ENCODE results near the gene KDSR. TPM values are rescaled to one million over a fixed set of nuclear protein-coding genes. Genes with fewer than 3 reads are reported as not detected.

Gene KDSR
- total RNA-seq, 1 donor from 2014 or later, result 50.2 TPM

DNA sequence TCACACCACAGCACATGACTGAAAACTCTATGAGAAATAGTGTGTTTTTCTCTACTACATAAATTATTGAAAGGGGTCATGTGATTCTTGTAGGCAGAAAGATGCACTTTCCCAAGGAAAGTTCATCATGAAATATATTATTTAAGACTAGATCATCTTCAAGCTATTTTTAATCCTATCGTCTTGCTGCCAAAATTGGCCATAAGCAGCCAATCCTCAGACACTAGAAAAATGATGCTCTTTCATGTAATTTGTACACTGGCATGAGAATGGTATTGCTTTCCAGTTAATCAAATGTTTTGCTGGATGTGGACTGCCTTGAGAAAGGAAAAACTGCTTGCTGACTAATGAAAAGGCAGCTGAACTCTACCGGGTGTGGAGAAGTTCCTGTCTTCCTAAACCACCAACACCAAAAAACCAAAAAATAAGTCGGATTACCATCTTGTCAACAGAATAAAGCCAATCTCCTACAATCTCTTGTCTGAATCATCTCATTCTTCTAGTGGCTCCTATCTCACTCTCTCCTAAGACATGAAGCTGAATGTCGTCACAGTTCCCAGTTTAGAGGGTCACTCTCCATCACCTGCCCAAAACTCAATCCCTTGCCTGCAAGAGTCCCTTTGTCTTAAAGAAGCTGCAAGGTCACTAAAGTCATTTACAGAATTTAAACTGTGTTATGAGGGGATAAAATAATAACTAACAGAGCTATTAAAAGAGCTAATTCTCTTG is 52.8 kb downstream of the KDSR start:
- TF ChIP-seq, protein P1, sequence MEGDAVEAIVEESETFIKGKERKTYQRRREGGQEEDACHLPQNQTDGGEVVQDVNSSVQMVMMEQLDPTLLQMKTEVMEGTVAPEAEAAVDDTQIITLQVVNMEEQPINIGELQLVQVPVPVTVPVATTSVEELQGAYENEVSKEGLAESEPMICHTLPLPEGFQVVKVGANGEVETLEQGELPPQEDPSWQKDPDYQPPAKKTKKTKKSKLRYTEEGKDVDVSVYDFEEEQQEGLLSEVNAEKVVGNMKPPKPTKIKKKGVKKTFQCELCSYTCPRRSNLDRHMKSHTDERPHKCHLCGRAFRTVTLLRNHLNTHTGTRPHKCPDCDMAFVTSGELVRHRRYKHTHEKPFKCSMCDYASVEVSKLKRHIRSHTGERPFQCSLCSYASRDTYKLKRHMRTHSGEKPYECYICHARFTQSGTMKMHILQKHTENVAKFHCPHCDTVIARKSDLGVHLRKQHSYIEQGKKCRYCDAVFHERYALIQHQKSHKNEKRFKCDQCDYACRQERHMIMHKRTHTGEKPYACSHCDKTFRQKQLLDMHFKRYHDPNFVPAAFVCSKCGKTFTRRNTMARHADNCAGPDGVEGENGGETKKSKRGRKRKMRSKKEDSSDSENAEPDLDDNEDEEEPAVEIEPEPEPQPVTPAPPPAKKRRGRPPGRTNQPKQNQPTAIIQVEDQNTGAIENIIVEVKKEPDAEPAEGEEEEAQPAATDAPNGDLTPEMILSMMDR (conservative IDR thresholded peaks at IDR 0.05), result no peak
- Mint-ChIP-seq H3K27ac (no peak overlapping the region), H3K27me3 (peaks cover 15% of the 10 kb centered on the region), H3K36me3 (peaks cover 9% of the 10 kb centered on the region), H3K9me3 (no peaks in the 10 kb centered on the region), H3K4me3 (peak overlapping the region; percentile 0), H3K4me1 (ENCODE audit: unreplicated experiment) (peaks cover 28% of the 10 kb centered on the region)
- DNase-seq (ENCODE audit: extremely low spot score, unreplicated experiment), result no peak

DNA sequence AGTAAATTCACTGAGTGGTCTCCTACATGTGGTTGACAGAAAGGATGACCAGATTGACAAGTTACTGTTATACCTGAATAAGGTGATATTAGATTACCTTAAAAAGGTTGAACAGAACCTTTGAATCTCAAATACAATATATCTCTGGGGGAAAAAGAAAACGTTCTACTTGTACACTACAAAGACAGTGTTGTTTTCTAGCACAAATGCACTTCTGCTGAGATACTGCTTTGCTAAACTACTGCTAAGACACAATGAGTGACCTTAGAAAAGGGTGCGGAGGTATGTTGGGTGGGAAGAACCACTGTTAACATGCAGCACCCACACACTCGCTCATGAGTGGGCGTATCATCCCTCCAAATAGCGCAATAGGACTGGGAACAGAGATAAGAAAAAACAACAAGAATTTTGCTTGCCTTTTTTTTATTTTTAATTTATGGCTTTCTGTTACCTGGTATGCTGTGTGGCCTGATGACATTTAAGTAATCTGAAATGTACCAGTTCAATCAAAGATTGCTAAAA is 53.5 kb downstream of the KDSR start:
- H3K36me3 Mint-ChIP-seq, result peaks cover 9% of the 10 kb centered on the region
- peaks cover 20% of the 10 kb centered on the region for H3K4me1 Mint-ChIP-seq (ENCODE audit: unreplicated experiment)
- peaks cover 8% of the 10 kb centered on the region for H3K27me3 Mint-ChIP-seq
- no peak for DNase-seq (ENCODE audit: extremely low spot score, unreplicated experiment)
- TF ChIP-seq, protein P1 (conservative IDR thresholded peaks at IDR 0.05), result no peak
- H3K27ac Mint-ChIP-seq, result no peak overlapping the region
- H3K4me3 Mint-ChIP-seq, result peak overlapping the region; percentile 46
- H3K9me3 Mint-ChIP-seq, result no peaks in the 10 kb centered on the region

DNA sequence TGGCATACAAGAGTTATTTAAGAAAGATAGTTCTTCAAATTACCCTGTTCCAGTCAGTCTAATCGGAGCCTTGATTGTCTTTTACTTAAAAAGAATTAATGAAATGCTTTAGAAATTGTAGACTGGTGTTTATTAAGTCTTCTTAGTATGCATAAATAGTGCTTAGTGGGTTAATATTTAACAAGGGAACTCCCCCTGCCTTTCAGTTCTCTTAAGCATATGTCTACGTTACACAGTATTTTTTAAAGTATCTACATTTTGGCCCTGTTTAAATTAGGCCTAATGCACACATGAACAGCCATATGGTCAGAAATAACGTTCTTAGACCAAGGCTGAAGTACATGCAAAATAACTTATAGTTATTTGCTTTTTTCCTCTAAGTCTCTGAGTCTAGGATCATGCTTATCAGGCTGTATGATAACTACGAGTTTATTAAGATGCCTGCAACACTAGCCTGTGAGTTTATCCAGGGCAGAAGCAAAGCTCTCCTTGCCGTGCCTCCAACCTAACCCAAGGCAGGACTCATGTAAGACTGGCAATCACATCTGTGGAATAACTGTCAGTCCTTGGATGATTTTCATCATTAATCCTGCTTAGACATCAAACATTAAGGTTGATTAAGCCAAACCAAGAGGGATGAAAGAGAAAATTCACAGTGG is 54.1 kb downstream of the KDSR start:
- Mint-ChIP-seq H3K4me1 (ENCODE audit: unreplicated experiment) (peaks cover 17% of the 10 kb centered on the region), H3K4me3 (no peak overlapping the region), H3K27me3 (peaks cover 5% of the 10 kb centered on the region), H3K27ac (no peak overlapping the region), H3K36me3 (peaks cover 9% of the 10 kb centered on the region), H3K9me3 (no peaks in the 10 kb centered on the region)
- DNase-seq (ENCODE audit: extremely low spot score, unreplicated experiment), result no peak
- TF ChIP-seq, protein P1 (conservative IDR thresholded peaks at IDR 0.05), result no peak

DNA sequence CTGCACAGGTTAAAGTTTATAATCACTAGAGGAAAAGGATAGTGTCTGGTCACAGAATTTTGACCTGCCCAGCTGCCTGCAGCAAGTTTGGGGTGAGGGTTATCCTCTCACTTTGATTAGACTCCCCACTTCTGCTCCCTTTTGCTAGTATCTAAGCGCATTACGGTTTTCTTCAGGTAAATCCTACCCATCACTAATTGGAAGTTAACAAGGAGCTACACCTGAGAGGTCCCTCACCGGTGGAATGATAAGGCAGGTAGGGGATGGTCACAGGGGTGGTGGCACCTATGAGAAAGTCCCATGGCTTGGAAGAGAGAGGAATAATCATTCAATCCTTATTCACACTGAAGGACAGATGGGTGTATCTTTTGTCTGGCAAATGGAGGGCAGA is 55.0 kb downstream of the KDSR start:
- H3K27ac Mint-ChIP-seq, result no peak overlapping the region
- no peaks in the 10 kb centered on the region for H3K9me3 Mint-ChIP-seq
- H3K27me3 Mint-ChIP-seq, result no peaks in the 10 kb centered on the region
- no peak overlapping the region for H3K4me3 Mint-ChIP-seq
- peaks cover 9% of the 10 kb centered on the region for H3K4me1 Mint-ChIP-seq (ENCODE audit: unreplicated experiment)
- TF ChIP-seq, protein P1 (conservative IDR thresholded peaks at IDR 0.05), result no peak
- peaks cover 9% of the 10 kb centered on the region for H3K36me3 Mint-ChIP-seq
- DNase-seq (ENCODE audit: extremely low spot score, unreplicated experiment), result no peak

DNA sequence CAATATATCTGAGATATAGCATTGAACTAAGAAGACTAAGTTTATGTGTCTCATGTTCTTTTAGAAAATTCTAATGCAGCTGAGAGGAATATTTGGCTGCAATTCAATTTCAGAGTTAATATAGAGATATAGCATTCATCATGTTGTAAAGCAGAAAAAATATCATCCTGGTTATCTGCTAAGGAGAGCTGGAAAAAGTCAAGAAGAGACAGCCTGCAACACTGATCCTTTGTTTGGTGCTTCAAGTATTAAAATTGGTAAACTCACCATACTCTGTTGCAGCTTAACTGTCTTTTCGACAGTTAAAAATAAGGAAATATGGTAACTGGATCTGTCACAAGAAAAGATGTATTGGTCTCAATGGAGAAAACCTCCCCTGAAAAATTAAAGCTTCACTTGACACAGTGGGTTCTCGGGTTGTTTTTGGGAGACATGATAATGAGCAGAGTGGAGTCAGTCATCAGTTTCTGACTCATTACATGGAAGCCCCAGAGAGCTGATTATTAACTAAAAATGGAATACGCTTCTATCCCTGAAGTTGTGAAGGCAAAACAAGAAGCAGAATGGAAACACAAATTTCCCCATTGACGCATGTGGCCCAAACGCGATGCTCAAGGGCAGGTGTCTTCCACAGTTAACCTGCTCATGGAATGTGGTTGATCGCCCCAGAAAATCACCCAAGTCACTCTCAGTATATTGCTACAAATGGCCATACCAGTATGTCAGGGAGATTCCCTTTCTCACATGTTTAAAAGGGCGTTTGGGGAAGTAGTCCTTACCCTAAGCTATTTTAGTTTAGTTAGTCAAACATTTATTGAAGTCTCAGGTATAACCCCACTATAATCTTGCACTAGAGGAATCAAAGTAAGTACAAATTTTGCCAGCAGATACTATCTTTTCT is 55.6 kb downstream of the KDSR start:
- Mint-ChIP-seq H3K4me3 (no peak overlapping the region), H3K27ac (no peak overlapping the region), H3K9me3 (no peaks in the 10 kb centered on the region), H3K4me1 (ENCODE audit: unreplicated experiment) (peaks cover 11% of the 10 kb centered on the region), H3K27me3 (no peaks in the 10 kb centered on the region), H3K36me3 (peaks cover 13% of the 10 kb centered on the region)
- TF ChIP-seq, protein P1 (conservative IDR thresholded peaks at IDR 0.05), result no peak
- no peak for DNase-seq (ENCODE audit: extremely low spot score, unreplicated experiment)

Measured in type B pancreatic cell (in vitro differentiated cells).